Inflammatory macrophage (primary cell): ENCODE results near the gene SLC22A12.
"Not testable (repeated sequence)": the region's sequence is repeated elsewhere in the genome, so short reads cannot be mapped to it uniquely, and the experiment has no call there.

Source experiments
- DNase-seq, 2 donors: peaks; one replicate each; pipeline ENCODE4 v3.0.0-alpha.2; 2020 to 2022

SLC22A12 gene

DNA sequence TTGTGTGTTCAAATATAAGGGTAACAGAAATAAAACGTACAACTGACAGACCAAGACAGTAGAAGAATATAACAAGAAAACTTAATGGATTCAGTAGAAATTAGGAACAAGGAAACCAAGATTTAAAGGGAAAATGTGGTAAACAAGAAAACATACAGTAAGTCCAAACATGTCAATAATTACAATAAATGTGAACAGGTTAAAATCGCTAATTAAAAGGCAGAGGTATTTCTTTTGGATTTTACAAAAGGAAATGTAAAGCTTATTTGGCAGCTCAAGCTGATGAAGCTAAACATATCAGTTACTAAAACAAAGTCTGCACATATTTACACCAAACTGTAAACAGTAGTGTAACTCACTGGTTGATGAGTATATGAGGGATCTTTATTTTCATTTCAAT lies 2.3 kb upstream of the SLC22A12 start:
- no peak for DNase-seq

DNA sequence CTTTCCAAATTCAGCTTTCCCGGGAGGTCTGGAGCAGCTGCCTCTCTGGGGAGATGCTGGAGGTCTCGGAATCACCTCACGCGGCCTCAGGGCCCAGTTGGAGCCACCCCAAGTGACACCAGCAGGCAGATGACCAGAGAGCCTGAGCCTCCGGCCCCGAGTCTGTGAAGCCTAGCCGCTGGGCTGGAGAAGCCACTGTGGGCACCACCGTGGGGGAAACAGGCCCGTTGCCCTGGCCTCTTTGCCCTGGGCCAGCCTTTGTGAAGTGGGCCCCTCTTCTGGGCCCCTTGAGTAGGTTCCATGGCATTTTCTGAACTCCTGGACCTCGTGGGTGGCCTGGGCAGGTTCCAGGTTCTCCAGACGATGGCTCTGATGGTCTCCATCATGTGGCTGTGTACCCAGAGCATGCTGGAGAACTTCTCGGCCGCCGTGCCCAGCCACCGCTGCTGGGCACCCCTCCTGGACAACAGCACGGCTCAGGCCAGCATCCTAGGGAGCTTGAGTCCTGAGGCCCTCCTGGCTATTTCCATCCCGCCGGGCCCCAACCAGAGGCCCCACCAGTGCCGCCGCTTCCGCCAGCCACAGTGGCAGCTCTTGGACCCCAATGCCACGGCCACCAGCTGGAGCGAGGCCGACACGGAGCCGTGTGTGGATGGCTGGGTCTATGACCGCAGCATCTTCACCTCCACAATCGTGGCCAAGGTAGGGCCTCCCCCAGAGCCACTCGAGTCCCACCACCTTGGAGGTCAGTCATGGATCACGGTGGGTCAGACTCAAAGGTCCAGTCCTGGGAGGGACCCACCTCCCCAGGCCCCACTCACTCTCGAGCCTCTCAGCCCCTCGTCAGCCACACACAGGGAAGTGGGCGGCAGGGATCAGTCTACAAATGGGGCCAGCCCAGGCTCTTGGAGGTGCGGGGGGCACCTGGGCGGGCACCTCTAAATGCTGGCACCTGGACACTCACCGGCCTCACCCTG lies 525 bp downstream of the SLC22A12 start:
- no peak for DNase-seq

DNA sequence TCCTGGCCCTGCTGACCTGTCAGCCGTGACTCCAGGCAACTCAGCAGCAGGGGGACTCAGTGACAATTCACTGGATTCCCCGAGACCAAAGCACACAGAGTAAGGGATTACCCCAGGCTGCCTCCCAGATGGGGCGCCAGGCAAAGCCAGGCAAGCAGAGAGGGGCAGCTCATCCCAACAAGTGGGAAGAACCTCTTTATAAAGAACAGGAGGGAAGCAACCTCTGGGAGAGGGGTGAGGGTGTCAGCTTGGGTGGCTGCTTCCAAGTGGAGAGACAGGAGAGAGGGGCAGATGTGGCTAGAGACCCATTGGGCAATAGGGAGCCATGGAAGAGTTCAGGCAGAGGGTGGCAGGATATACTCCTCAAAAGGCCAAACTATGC lies 1.2 kb downstream of the SLC22A12 start:
- no peak for DNase-seq

DNA sequence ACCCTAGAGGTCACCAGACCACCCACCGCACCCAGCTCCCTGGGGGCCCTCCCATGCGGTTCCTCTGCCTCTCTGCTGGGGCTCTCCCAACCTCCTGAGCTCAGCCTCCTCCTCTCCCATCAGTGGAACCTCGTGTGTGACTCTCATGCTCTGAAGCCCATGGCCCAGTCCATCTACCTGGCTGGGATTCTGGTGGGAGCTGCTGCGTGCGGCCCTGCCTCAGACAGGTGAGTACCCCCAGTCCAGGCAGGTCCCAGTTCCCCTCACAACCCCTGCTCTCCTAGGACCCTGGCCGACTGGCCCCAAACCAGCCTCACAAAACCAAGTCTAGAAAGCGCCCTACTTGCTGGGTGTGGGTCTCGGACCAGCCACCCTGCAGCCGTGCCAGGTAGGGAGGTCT lies 1.6 kb downstream of the SLC22A12 start:
- DNase-seq, result no peak

DNA sequence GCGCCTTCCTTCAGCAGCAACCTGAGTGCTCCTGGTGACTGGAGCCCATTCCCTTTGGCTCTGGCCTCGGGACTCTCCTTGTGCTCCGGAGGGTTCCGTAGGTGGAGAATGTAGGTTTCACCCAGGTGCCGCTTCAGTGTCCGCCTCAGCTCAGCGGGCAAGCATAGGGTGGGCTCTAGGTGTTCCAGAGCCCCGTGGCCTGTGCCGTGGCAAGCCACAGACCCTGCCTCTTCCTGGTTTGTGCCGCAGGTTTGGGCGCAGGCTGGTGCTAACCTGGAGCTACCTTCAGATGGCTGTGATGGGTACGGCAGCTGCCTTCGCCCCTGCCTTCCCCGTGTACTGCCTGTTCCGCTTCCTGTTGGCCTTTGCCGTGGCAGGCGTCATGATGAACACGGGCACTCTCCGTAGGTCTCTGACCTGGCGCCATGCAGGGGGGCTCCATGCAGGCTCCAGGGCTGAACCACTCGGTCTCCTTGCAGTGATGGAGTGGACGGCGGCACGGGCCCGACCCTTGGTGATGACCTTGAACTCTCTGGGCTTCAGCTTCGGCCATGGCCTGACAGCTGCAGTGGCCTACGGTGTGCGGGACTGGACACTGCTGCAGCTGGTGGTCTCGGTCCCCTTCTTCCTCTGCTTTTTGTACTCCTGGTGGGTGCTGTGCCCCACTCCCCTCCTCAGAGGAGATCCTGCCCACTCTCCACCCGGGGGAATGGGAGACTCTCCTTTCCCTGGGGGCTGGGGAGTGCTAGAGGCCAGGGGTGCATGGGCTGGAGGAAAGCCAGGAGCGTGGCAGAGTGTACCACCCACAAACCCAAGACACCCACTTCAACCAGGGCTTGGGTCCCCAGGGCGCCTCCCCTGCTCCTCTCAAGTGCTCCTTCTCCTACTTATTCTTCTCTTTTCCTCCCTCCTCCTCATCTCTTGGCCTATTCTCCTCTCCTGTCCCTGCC lies 2.4 kb downstream of the SLC22A12 start:
- no peak for DNase-seq

DNA sequence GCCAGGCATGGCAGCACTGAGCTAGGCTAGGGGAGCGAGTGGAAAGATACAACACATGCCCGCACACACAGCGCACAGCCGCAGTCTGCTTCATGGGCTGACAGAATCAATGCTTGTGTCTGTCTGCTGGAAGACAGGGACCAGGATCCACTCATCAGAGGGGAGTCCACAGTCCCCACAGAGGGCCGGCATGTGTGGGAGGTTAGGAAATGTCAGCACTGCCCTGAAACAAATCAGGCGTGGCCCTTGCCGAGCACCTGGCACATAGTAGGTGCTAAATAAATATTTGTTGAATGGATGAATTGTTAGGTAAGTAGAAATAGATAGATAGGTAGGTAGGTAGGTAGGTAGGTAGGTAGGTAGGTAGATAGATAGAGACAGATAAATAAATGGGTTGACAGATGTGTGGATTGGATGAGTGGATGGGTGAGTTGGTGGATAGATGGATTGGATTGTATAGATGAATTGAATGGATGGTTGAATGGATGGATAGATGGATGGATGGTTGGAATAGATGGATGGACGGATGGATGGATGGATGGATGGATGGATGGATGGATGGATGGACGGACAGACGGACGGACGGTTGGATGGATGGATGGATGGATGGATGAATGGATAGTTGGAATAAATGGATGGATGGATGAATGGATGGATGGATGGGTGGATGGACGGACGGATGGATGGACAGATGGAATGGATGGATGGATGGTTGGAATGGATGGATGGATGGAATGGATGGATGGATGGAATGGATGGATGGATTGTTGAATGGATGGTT lies 3.3 kb downstream of the SLC22A12 start:
- no peak for DNase-seq

DNA sequence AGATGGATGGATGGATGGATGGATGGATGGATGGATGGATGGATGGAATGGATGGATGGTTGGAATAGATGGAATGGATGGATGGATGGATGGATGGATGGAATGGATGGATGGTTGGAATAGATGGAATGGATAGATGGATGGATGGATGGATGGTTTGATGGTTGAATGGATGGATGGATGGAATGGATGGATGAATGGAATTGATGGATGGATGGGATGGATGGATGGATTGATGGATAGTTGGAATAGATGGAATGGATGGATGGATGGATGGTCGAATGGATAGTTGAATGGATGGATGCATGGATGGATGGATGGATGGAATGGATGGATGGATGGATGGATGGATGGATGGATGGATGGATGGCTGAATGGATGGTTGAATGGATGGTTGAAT lies 4.9 kb downstream of the SLC22A12 start:
- not testable (repeated sequence) for DNase-seq

DNA sequence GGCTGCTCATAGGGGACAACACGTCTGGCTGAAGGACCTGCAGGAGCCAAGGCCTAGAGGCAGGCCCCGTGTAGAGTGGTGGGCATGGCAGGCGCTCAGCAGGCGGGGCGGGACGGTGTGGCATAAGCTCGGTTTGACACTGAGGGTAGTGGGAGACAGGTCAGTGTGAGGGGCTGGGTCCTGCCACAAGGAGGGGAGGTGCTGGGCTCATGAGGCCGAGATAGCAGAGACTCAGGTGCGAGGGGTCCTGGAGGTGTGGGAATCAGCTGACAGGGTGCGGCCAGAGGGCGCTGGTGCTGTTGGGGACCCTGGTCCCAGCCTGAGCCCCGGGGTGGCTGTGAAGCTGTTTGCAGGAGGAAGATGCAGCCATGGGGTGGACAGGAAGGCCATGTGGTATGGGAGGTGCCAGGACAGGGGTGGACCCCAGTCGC lies 6.7 kb downstream of the SLC22A12 start:
- DNase-seq, result no peak

DNA sequence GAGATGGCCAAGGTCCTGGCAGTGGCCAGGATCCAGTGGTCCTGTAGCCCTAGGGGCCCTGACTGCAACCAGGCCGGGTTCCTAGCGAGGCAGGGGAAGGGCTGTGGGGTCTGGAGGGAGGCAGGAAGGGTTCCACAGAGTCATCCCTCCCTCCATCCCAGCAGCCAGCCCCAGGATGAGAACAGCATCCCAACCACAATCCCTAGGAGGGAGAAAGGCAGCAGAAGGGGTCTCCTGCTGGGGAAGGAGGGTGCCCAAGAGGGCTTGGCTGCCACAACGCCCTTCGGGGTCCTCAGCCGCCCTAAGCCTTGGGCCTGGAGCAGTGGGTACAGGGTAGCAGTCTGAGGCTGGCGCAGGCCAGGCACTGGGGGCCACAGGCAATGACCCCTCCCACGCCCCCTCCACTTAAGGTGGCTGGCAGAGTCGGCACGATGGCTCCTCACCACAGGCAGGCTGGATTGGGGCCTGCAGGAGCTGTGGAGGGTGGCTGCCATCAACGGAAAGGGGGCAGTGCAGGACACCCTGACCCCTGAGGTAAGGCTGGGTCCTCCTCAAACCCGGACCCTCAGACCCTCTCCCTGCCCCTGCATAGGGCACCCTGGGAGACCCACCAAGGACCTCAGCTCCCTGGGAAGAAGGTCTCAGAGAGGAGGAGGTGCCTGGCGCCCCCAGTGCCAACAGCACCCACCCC lies 7.2 kb downstream of the SLC22A12 start:
- no peak for DNase-seq

DNA sequence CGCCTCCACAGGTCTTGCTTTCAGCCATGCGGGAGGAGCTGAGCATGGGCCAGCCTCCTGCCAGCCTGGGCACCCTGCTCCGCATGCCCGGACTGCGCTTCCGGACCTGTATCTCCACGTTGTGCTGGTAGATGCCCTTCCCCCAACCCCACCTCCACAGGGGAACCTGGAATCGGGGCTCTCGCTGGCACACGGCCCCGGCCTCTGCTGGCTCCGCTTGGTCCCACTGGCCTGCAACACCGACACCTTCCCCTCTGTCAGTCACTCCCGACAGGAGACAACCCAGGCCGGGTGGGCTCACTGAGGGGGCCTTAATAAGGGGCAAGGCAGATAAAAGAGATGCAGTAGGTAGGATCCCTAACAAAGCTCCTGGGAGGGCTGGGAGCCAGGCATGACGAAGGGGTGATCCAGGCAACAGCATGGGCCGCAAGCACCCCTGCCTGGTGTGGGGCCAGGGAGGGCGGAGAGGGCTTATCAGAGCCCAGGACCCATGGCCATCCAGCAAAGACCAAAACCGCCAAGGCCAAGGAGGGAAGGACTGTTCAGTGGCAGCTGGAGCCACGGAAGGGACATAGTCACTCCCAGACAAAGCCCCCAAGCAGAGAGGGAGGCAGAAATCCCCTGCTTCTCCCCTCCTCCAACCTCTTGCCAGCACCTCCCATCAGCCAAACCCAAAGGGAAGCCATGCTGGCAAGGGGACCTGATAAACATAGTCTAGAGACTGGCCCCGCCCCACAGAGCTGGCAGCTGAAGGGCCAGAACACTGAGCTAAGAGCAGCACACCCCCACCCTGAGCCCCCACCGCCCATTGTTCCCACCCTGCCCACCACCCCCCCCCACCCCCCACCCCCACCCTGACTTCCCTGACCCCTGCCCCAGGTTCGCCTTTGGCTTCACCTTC lies 8.0 kb downstream of the SLC22A12 start:
- DNase-seq, result no peak

DNA sequence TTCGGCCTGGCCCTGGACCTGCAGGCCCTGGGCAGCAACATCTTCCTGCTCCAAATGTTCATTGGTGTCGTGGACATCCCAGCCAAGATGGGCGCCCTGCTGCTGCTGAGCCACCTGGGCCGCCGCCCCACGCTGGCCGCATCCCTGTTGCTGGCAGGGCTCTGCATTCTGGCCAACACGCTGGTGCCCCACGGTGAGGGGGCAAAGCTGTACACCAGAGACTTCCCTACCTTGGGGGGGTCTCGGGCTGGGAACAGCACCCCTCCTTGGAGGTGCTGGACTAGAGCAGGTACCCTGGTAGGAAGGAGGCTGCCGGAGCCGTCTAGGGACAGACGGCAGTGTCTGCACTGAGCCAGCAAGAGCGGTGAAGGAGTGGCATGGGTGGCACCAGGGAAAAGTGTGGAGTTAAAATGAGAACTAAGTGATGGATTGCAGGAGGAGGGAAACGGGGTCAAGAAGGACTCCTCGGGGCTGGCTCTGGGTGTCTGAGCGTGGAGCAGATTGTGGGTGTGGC lies 8.7 kb downstream of the SLC22A12 start:
- DNase-seq, result no peak

DNA sequence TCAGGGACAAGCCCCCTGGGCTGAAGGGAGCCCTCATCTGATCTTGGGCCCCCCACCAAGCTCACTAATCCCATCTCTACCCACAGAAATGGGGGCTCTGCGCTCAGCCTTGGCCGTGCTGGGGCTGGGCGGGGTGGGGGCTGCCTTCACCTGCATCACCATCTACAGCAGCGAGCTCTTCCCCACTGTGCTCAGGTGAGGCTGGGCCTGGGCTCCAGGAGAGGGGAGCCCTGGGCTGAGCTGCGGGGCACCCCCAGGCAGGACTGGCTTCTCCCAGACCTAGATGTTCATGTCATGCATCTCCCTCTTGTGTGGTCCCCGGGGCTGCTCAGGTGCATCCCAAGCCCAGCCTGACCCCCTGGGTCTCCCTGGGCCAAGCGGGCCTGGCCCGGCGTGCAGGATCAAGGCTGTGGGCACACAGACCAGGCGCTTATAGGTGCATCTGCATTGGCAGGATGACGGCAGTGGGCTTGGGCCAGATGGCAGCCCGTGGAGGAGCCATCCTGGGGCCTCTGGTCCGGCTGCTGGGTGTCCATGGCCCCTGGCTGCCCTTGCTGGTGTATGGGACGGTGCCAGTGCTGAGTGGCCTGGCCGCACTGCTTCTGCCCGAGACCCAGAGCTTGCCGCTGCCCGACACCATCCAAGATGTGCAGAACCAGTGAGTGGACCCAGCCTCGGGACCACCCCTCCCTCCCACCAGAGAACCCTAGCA lies 9.4 kb downstream of the SLC22A12 start:
- no peak for DNase-seq

DNA sequence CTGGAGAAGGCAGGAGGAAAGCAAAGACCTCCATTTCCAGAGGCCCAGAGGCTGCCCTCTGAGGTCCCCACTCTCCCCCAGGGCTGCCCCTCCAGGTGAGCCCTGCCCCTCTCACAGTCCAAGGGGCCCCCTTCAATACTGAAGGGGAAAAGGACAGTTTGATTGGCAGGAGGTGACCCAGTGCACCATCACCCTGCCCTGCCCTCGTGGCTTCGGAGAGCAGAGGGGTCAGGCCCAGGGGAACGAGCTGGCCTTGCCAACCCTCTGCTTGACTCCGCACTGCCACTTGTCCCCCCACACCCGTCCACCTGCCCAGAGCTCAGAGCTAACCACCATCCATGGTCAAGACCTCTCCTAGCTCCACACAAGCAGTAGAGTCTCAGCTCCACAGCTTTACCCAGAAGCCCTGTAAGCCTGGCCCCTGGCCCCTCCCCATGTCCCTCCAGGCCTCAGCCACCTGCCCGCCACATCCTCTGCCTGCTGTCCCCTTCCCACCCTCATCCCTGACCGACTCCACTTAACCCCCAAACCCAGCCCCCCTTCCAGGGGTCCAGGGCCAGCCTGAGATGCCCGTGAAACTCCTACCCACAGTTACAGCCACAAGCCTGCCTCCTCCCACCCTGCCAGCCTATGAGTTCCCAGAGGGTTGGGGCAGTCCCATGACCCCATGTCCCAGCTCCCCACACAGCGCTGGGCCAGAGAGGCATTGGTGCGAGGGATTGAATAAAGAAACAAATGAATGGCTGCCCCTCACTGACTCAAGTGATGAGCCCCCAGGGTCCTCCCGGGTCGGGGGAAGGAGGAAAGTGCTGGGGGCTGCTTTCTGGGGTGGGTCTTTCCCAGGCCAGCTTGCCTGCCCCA lies 10.8 kb downstream of the SLC22A12 start:
- no peak for DNase-seq

DNA sequence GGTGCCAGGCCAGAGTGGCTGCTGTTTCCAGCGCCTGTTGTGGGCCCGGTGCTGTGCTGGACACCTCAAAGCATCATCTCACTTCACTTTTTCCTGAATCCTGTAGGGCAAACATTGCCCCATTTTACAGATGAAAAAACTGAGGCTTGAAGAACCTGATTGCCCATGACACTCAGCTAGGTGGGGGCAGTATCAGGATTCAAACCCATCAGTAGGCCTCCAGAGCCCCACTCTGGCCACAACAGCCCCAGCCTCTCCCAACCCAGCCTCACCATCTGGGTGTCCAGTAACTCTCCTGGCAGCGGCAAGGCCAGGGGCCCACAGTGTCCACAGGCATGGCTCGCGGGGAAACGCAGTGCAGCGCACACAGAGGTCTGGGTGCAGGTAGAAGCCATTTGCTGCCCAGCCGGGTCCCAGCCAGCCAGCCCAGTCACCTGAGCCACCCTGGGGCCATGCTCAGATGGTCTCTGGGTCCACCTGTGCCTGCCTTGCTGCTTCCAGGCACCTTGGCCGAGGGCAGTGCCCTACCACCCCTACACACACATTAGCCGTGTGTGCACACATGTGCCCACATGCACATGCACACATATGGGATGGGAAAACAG lies 11.5 kb downstream of the SLC22A12 start:
- DNase-seq, result no peak

DNA sequence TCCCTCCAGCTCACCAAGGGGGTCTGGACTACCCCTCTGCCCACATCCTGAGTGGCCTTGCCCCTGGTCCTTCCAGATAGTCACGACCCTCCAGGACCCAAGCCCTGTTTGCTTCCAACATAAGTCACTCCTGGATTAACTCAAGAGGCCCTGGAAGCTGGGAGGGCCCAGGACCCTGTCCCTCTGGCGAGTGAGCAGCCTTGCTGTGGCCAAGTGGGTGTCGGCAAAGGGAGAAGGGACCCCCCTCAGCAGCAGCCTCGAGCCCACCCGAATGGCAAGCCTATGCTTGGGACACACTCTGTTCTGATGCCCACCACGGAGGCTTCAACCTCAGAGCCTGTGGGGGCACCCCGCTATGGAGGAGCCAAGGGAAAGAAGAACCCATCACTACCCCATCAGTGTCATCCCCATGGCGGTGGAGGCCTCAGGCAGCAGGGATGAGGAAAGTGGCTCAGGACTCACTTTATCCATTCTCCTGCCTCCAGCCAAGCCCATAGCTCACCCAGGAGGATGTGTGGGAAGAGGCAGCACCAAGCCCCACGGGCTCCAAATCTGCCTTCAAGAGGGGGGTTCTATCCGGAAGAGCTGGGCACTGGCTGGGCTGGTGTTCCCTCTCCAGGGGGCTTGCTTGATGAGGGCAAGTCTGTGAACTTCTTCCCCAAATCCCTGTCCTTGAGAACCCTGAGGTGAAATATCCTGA lies 12.5 kb downstream of the SLC22A12 start:
- no peak for DNase-seq

DNA sequence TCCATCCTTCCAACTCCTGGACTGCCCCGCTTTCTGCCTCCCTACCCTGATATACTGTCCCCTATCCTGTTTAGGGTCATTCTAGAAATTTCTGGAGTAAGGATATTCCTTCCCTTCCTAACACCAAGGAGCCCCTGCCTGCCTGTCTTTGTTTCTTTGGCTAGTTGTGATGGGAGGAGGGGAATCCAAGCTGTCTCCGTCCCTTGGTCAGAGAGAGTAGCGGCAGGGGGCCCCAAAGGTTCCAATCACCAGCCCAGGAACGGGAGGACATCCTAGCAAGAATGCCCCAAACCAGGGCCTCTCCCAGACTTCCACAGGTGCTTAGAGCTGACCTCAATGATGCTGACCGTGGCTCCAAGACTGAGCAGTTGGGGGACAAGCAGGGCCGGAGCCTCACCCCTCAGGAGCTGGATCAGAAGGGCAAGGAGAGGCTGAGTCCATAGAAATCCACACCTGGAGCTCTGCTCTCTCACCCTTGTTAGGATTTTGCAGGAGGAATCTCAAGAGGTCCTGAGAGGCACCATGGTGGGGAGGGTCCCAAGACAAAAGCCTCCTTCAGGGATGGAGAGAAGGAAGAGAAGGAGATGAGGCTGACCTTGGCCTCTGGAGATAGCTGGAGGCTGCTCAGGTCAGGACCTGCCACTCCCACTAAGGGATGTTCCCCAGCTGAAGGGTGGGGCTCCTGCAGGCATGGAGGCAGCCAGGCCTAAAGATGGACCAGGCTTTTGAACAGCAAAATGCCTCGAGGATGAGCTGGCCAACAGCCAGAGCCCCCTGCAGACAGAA lies 13.6 kb downstream of the SLC22A12 start:
- no peak for DNase-seq

DNA sequence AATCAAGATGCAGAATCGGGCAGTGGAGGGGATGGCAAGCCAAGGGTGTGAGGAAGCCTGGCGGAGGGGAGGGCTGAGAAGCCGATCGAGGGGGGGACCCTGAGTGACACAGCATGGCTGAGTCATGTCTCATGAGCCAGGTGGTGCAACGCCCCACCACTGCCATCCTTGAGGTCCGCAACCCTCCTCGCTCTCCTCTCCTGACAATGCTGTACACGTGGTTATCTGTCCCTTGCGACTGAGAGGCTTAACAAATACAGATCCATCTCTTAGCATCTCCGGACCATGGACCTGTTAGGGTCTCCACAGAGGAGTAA lies 14.2 kb downstream of the SLC22A12 start:
- no peak for DNase-seq
